Fibroblast of villous mesenchyme (primary cell): ENCODE data around the gene ADAMTS7. TPM values are rescaled to one million over a fixed set of nuclear protein-coding genes. Genes with fewer than 3 reads are reported as not detected.
"Not testable (repeated sequence)": the region's sequence is repeated elsewhere in the genome, so short reads cannot be mapped to it uniquely, and the experiment has no call there.

ENCODE experiments used
- DNase-seq: peaks from one replicate; pipeline ENCODE4 v3.0.0-alpha.2; 2010; ENCODE audit warnings: low read depth
- H3K4me3 ChIP-seq: 2 replicates; pipeline ENCODE4 v1.5.1; 2011; ENCODE audit warnings: low read depth, mild to moderate bottlenecking, low read length
- total RNA-seq: library from RNA; depleted of rRNA; stranded (reverse); fragments of >200 nt; gene quantifications from 2 replicates; pipeline ENCODE4 v1.2.3, GENCODE V29; 2012
- TF ChIP-seq, protein P1 (sequence below): IDR thresholded peaks from 2 replicates; pipeline ENCODE4 v1.5.1; 2012; ENCODE audit warnings: low read depth, mild to moderate bottlenecking, low read length; ENCODE audit not compliant: insufficient read depth

The ADAMTS7 gene
- total RNA-seq, 1 donor: 16.4 TPM

DNA sequence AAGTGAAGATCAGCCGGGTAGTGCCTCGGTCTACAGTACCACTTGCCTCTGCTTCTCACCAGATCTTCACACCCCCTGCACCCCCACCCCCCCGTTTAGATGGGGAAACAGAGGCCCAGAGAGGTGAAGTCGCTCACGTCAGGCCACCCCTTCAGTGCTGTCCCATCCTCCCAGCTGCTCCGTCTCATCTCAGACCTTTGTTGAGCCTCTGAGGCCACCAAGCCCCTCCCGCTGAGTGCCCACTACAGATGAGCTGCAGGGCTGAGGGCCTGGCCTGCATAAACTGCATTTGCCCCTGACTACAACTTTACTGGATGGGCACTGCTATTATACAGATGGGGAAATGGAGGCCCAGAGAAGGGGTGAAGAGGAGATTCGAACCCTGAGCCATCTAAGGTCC, 35.8 kb downstream of the ADAMTS7 start:
- DNase-seq: no peak
- H3K4me3 ChIP-seq: no peak overlapping the region
- TF ChIP-seq, protein P1, sequence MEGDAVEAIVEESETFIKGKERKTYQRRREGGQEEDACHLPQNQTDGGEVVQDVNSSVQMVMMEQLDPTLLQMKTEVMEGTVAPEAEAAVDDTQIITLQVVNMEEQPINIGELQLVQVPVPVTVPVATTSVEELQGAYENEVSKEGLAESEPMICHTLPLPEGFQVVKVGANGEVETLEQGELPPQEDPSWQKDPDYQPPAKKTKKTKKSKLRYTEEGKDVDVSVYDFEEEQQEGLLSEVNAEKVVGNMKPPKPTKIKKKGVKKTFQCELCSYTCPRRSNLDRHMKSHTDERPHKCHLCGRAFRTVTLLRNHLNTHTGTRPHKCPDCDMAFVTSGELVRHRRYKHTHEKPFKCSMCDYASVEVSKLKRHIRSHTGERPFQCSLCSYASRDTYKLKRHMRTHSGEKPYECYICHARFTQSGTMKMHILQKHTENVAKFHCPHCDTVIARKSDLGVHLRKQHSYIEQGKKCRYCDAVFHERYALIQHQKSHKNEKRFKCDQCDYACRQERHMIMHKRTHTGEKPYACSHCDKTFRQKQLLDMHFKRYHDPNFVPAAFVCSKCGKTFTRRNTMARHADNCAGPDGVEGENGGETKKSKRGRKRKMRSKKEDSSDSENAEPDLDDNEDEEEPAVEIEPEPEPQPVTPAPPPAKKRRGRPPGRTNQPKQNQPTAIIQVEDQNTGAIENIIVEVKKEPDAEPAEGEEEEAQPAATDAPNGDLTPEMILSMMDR: no peak

DNA sequence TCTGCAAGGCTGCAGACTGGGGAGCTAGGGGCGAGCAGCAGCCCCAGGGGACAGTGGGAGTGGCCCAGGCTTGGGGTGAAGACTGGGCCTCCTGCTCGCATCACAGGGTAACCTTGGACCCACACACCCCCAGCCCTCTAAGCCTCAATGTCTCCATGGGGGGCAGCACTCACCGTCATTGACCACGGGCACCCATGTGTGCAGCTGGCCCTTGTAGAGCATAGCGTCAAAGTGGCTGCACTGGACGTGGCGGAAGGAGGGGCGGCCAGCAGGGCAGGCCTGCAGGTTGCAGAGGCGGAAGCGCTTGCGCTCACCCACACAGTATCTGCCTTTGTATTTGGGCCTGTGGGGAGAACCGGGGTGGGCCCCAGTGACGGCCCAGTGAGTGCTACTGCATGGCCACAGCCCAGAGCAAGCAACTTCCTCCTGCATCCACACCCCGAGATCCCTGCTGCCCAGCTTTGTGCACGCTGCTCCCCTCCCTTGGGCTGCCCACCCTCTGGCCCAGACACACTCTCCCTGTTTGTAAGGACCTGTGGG, 36.7 kb downstream of the ADAMTS7 start:
- DNase-seq, H3K4me3 ChIP-seq: not testable (repeated sequence)

DNA sequence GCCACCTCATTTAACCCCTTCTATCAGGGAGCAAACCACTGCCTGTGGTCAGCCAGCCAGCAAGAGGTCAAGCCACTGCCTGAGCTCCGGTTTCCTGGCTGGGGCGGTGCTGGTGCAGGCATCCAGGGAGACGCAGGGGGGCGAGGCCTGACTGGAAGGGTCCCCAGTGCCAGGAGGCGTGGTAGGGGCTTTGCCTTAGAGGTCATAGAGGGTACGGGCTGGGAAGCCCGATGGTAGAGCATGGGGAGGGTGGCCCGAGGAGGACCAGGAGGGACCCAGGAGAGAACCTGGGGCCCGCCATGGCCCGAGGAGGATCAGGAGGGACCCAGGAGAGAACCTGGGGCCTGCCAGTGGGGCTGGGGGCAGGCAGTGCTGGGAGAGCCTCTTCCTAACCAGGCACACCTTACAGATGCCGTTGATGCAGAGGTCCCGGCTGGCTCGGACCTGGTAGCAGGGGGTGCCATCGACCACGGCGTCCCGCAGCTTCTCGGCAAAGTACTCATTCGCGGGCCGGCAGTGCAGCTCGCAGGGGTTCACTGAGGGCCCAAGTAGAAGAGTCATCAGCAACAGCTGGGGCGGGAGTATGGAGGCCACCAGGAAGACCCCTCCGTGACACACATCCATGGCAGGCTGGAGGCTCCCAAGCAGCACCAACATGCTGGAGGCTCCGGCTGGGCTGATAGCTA, 37.4 kb downstream of the ADAMTS7 start:
- H3K4me3 ChIP-seq, DNase-seq: not testable (repeated sequence)

DNA sequence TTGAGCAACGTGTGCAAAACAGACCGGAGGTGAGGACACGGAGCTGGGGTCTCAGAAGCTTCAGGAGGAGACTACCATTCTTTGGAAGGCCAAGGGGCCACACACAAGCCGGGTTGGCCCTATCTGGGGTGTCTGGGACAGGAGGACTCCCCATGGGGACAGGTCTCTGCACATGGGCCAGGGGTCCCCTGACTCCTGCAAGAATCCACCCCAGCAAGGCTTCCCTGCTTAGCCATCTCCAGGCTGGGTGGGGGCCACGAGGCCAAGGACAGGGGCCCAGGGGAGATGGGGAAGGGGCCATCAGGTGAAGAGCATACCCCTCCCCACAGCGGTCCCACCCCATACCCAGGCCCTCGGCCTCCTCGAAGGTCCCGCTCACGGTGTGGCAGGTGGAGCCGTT, 38.5 kb downstream of the ADAMTS7 start:
- no peak overlapping the region for H3K4me3 ChIP-seq
- no peak for DNase-seq
- TF ChIP-seq, protein P1: no peak

DNA sequence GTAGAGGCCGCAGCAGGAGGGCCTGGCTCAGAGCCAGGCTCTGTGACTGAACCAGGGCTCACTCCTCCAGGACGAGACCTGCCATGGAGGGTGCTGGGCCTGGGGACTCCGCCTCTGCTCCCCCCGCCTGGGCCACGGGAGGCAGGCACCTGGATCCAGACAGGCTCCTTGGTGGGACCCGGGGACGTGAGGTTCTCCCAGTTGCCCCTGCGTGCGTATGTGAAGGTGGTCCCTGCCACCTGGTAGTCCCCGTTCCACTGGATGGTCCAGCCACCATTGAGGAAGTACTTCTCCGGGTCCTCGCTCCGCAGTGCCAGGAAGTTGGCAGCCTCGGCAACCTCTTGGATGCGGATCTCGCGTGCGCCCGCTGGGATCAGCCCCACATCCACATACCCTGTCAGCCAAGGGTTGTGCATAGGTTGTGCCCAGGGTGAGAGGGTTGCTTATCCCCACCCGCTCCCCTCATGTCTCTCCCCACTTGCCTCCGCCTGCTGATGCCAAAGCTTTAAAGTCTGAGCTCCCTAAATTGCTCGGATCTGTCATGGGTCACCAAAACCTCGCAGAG, 39.7 kb downstream of the ADAMTS7 start:
- not testable (repeated sequence) for DNase-seq, H3K4me3 ChIP-seq

DNA sequence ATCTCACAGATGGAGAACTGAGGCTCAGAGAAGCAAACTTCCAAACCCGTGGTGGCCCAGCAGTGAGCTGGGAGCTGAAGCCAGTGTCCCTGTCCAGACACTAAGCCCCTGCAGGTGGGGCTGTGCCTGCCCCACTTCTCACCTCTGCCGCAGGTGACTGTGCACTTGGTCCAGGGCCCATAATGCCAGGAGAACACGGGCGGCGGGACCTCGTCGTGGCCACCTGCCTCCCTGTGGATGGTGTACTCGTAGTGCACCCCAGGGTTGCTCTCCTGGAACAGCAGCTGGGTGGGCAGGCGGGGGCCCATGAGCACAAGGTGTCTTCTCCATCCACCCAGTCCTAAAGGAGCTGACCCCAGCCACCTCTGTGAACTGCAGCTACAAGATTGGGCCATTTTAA, 40.2 kb downstream of the ADAMTS7 start:
- not testable (repeated sequence) for H3K4me3 ChIP-seq, DNase-seq

DNA sequence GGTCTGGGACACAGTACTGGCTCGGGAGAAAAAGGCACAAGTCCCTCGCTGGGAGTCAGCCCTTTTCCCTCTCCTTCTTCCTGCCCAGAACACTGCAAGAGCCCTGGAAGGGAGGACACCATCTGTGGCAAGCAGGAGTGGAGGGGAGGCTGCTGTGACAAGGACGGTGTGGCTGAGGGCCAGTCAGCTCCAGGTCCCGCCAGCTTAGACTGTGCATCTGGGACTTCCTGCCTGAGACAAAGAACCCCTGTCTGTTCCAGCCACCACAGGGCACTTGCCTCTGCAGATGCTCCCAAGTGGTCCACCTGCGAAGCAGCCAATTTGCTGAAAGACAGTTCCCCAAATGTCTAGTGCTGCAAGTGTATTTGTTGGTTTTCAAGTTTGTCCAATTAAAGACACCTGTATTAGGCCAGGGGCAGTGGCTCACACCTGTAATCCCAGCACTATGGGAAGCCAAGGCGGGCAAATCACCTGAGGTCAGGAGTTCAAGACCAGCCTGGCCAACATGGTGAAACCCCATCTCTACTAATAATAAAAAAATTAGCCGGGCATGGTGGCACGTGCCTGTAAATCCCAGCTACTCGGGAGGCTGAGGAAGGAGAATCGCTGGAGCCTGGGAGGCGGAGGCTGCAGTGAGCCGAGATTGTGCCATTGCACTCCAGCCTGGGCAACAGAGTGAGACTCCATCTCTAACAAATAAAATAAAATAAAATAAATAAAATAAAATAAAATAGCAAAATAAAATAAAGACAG, 41.6 kb downstream of the ADAMTS7 start:
- not testable (repeated sequence) for DNase-seq, H3K4me3 ChIP-seq

DNA sequence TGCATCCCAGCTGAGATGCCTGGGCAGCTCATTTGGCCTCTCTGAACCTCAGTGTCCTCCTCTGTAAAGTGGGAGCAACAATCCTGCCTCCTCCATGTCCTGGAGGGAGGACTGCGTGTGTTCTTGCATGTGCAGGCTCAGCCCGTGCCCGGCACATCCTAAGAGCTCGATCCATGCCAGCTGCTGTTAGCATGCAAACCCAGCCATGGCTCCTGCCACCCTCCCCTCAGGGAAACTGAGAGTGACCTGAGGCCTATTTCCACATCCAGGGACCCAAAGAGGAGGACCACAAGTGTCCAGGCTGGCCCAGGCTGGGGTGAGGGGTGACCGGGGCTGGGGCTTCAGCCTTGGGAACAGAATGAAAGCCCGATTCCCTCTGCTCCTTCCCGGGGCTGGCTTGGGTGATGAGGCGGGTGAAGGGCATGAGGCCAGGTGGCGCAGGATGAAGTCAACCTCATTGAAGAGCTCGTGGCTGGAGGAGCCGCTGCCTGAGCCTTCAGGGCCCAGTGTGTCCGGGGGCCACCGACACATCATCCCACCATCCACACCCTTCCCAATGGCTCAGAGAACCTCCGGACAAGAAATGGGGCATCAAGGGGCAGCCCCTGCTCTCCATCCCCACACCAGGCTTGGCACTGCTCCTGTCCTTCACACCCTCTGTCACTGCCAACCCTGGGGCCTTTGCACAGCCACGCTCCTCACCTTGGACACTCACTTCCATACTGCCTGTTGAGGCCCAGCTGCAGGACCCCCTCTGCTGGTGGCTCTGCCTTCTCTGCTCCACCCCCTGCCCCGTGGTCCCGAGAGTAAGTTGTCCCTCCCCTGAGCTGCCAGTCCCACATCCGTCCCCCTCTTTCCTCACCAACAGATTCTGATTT, 42.5 kb downstream of the ADAMTS7 start:
- no peak for DNase-seq
- H3K4me3 ChIP-seq: no peak overlapping the region
- TF ChIP-seq, protein P1: no peak

DNA sequence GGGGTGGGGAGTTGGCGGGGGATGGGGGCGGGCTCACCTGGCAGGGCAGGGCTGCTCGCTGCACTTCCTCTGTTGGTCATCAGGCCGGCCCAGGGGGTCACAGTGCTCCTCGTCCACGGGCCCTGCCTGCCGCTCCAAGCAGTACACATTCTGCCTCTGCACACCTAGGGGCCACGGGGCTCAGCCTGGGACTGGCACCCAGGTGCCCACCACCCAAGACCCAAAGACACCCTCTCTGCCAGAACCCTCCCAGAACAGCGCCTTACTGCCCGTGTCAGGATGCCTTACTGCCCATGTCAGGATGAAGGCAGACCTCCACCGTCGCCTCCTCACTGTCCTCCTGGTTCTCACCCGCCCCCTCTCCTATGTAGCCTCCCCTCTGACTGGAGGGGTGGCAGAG, 43.2 kb downstream of the ADAMTS7 start:
- no peak overlapping the region for H3K4me3 ChIP-seq
- TF ChIP-seq, protein P1: no peak
- no peak for DNase-seq
